ENCODE data around the gene ECE1.
A peak's percentile ranks its signal among the peaks of the same experiment; 100 is the strongest.

ECE1 gene

GRCh38 chr1:21289700-21290545 lies at the start of gene ECE1:
Gene ECE1 (minus strand): TSS chr1:21290463. CDS start chr1:21290414, 49 bp downstream.
- DNase-seq (ENCODE audit: low spot score in 2 of 2) (peak; percentile 41 to 65), ATAC-seq (ENCODE audit: low read depth) (no peak)
- Mint-ChIP-seq H3K9me3 (no peaks in the 10 kb centered on the region), H3K4me3 (peak within 1 kb of the TSS; percentile 94), H3K36me3 (peaks cover 2% of the 10 kb centered on the region), H3K4me1 (peaks cover 52% of the 10 kb centered on the region), H3K27me3 (no peaks in the 10 kb centered on the region), H3K27ac (peak within 1 kb of the TSS; percentile 94)

GRCh38 chr1:21339356-21340229 lies 49.3 kb upstream of the ECE1 start:
- H3K9me3 Mint-ChIP-seq = no peaks in the 10 kb centered on the region
- H3K36me3 Mint-ChIP-seq = peaks cover 6% of the 10 kb centered on the region
- peak overlapping the region; percentile 93 for H3K27ac Mint-ChIP-seq
- peaks cover 80% of the 10 kb centered on the region for H3K4me1 Mint-ChIP-seq
- no peak for DNase-seq (ENCODE audit: low spot score in 2 of 2)
- no peaks in the 10 kb centered on the region for H3K27me3 Mint-ChIP-seq
- no peak overlapping the region for H3K4me3 Mint-ChIP-seq
- no peak for ATAC-seq (ENCODE audit: low read depth)

GRCh38 chr1:21338573-21339355 lies 48.5 kb upstream of the ECE1 start:
- DNase-seq (ENCODE audit: low spot score in 2 of 2) = no peak
- Mint-ChIP-seq H3K27me3 (no peaks in the 10 kb centered on the region), H3K4me1 (peaks cover 80% of the 10 kb centered on the region), H3K36me3 (peaks cover 6% of the 10 kb centered on the region), H3K27ac (peak overlapping the region; percentile 93), H3K4me3 (peak overlapping the region; percentile 5), H3K9me3 (no peaks in the 10 kb centered on the region)
- no peak for ATAC-seq (ENCODE audit: low read depth)

- H3K4me1 Mint-ChIP-seq = peaks cover 74% of the 10 kb centered on the region
- ATAC-seq (ENCODE audit: low read depth) = no peak
- H3K27me3 Mint-ChIP-seq = no peaks in the 10 kb centered on the region
- no peaks in the 10 kb centered on the region for H3K9me3 Mint-ChIP-seq
- peak overlapping the region; percentile 5 for H3K4me3 Mint-ChIP-seq
- peaks cover 6% of the 10 kb centered on the region for H3K36me3 Mint-ChIP-seq
- no peak for DNase-seq (ENCODE audit: low spot score in 2 of 2)
- H3K27ac Mint-ChIP-seq = peak overlapping the region; percentile 93
Observed at GRCh38 chr1:21337928-21338572, 47.8 kb upstream of the ECE1 start.

GRCh38 chr1:21337454-21337927 lies 47.2 kb upstream of the ECE1 start:
- peak overlapping the region; percentile 93 for H3K27ac Mint-ChIP-seq
- peaks cover 6% of the 10 kb centered on the region for H3K36me3 Mint-ChIP-seq
- peaks cover 72% of the 10 kb centered on the region for H3K4me1 Mint-ChIP-seq
- H3K4me3 Mint-ChIP-seq = peak overlapping the region; percentile 21
- DNase-seq (ENCODE audit: low spot score in 2 of 2) = no peak
- no peaks in the 10 kb centered on the region for H3K9me3 Mint-ChIP-seq
- no peak for ATAC-seq (ENCODE audit: low read depth)
- H3K27me3 Mint-ChIP-seq = no peaks in the 10 kb centered on the region

- Mint-ChIP-seq H3K4me1 (peaks cover 72% of the 10 kb centered on the region), H3K9me3 (no peaks in the 10 kb centered on the region), H3K36me3 (peaks cover 6% of the 10 kb centered on the region), H3K27ac (peak overlapping the region; percentile 93), H3K4me3 (peak overlapping the region; percentile 44), H3K27me3 (no peaks in the 10 kb centered on the region)
- ATAC-seq (ENCODE audit: low read depth) (no peak), DNase-seq (ENCODE audit: low spot score in 2 of 2) (no peak)
Observed at GRCh38 chr1:21337010-21337437, 46.8 kb upstream of the ECE1 start.

GRCh38 chr1:21335750-21336224 lies 45.5 kb upstream of the ECE1 start:
- Mint-ChIP-seq H3K4me3 (peak overlapping the region; percentile 79), H3K4me1 (peaks cover 65% of the 10 kb centered on the region), H3K27ac (peak overlapping the region; percentile 93), H3K9me3 (no peaks in the 10 kb centered on the region), H3K36me3 (peaks cover 4% of the 10 kb centered on the region), H3K27me3 (no peaks in the 10 kb centered on the region)
- DNase-seq (ENCODE audit: low spot score in 2 of 2) (no peak), ATAC-seq (ENCODE audit: low read depth) (no peak)

GRCh38 chr1:21335088-21335691 lies 44.9 kb upstream of the ECE1 start:
- peak overlapping the region; percentile 93 for H3K27ac Mint-ChIP-seq
- no peaks in the 10 kb centered on the region for H3K27me3 Mint-ChIP-seq
- no peak for DNase-seq (ENCODE audit: low spot score in 2 of 2)
- no peak for ATAC-seq (ENCODE audit: low read depth)
- peak overlapping the region; percentile 79 for H3K4me3 Mint-ChIP-seq
- H3K9me3 Mint-ChIP-seq = no peaks in the 10 kb centered on the region
- H3K36me3 Mint-ChIP-seq = peaks cover 2% of the 10 kb centered on the region
- peaks cover 67% of the 10 kb centered on the region for H3K4me1 Mint-ChIP-seq

GRCh38 chr1:21334214-21335087 lies 44.2 kb upstream of the ECE1 start:
- Mint-ChIP-seq H3K36me3 (peaks cover 2% of the 10 kb centered on the region), H3K27me3 (no peaks in the 10 kb centered on the region), H3K4me3 (peak overlapping the region; percentile 79), H3K27ac (peak overlapping the region; percentile 93), H3K4me1 (peaks cover 68% of the 10 kb centered on the region), H3K9me3 (no peaks in the 10 kb centered on the region)
- DNase-seq (ENCODE audit: low spot score in 2 of 2) (peak; percentile 70 to 79), ATAC-seq (ENCODE audit: low read depth) (peak; percentile 88)

- Mint-ChIP-seq H3K27ac (peak overlapping the region; percentile 93), H3K9me3 (no peaks in the 10 kb centered on the region), H3K4me1 (peaks cover 70% of the 10 kb centered on the region), H3K27me3 (no peaks in the 10 kb centered on the region), H3K4me3 (peak overlapping the region; percentile 79), H3K36me3 (peaks cover under 1% of the 10 kb centered on the region)
- ATAC-seq (ENCODE audit: low read depth) (no peak), DNase-seq (ENCODE audit: low spot score in 2 of 2) (no peak)
Observed at GRCh38 chr1:21333824-21334213, 43.6 kb upstream of the ECE1 start.

- H3K9me3 Mint-ChIP-seq = no peaks in the 10 kb centered on the region
- ATAC-seq (ENCODE audit: low read depth) (no peak), DNase-seq (ENCODE audit: low spot score in 2 of 2) (no peak)
- H3K36me3 Mint-ChIP-seq = peaks cover 3% of the 10 kb centered on the region
- no peaks in the 10 kb centered on the region for H3K27me3 Mint-ChIP-seq
- peak overlapping the region; percentile 93 for H3K27ac Mint-ChIP-seq
- H3K4me1 Mint-ChIP-seq = peaks cover 64% of the 10 kb centered on the region
- no peak overlapping the region for H3K4me3 Mint-ChIP-seq
Observed at GRCh38 chr1:21332554-21333311, 42.5 kb upstream of the ECE1 start.

All from memory B cell (primary cell).